GM12878 (cell line): Measurements from ENCODE around the gene SUSD1. TPM values are rescaled to one million over a fixed set of nuclear protein-coding genes. Genes with fewer than 3 reads are reported as not detected.

Experiments
- ASH2L ChIP-seq: fragments of 300-600, 200-600 bp; sonication (generic); IDR thresholded peaks from 2 replicates; pipeline ENCODE4 v1.6.1; 2017; ENCODE audit warnings: low read depth, mild to moderate bottlenecking, borderline replicate concordance
- CHD1 ChIP-seq: IDR thresholded peaks from 2 replicates; pipeline ENCODE4 v1.6.1; 2012; ENCODE audit warnings: low read depth, low read length, improper control_type of control experiment
- CHD2 ChIP-seq: IDR thresholded peaks from 2 replicates; pipeline ENCODE4 v1.6.1; 2011; ENCODE audit warnings: low read depth, low read length, improper control_type of control experiment, borderline replicate concordance
- CREB1 ChIP-seq: IDR thresholded peaks from 2 replicates; pipeline ENCODE4 v1.6.1; 2012; ENCODE audit warnings: low read depth, mild to moderate bottlenecking, inconsistent platforms
- DPF2 ChIP-seq: fragments of 450-650 bp; IDR thresholded peaks from 2 replicates; pipeline ENCODE4 v1.6.1; 2017; ENCODE audit warnings: mild to moderate bottlenecking
- EED ChIP-seq: sonication (generic); IDR thresholded peaks from 2 replicates; pipeline ENCODE4 v1.6.1; 2016; ENCODE audit warnings: antibody characterized with exemption, low read depth
- GATAD2B ChIP-seq: fragments of 450-650 bp; conservative IDR thresholded peaks from 2 replicates; pipeline ENCODE4 v1.6.1; 2017; ENCODE audit warnings: low read depth, mild to moderate bottlenecking, moderate library complexity
- HCFC1 ChIP-seq: fragments of 150-350 bp; IDR thresholded peaks from 2 replicates; pipeline ENCODE4 v1.6.1; 2014; ENCODE audit warnings: low read length
- MEF2A ChIP-seq: IDR thresholded peaks from 2 replicates; pipeline ENCODE4 v1.6.1; 2011; ENCODE audit warnings: low read depth, mild to moderate bottlenecking, low read length, moderate library complexity; ENCODE audit not compliant: insufficient read depth
- MXI1 ChIP-seq: fragments of 150-350 bp; IDR thresholded peaks from 2 replicates; pipeline ENCODE4 v1.6.1; 2011; ENCODE audit warnings: low read depth, mild to moderate bottlenecking, inconsistent platforms, low read length, improper control_type of control experiment
- MYC ChIP-seq: IDR thresholded peaks from 2 replicates; pipeline ENCODE4 v1.6.1; 2011; ENCODE audit warnings: mild to moderate bottlenecking, low read length, moderate library complexity, inconsistent platforms; ENCODE audit not compliant: insufficient read depth, insufficient replicate concordance, insufficient read length, severe bottlenecking
- POU2F2 ChIP-seq: IDR thresholded peaks from 3 replicates; pipeline ENCODE4 v1.6.1; 2011; ENCODE audit warnings: low read depth, mild to moderate bottlenecking, low read length, borderline replicate concordance
- SRF ChIP-seq, 2 experiments: IDR thresholded peaks; 2 replicates each; pipeline ENCODE4 v1.6.1; 2011; ENCODE audit warnings: low read depth in 2 of 2, low read length in 2 of 2, mild to moderate bottlenecking in 1 of 2, moderate library complexity in 1 of 2
- ZNF217 ChIP-seq: fragments of 450-650 bp; IDR thresholded peaks from 2 replicates; pipeline ENCODE4 v1.6.1; 2017; ENCODE audit warnings: antibody characterized with exemption, mild to moderate bottlenecking
- polyA plus RNA-seq, 11 experiments: library from polyadenylated mRNA; depleted of rRNA in 4 of 11; unstranded in 6 of 11; stranded (reverse) in 5 of 11; fragments of >200 nt; fragmentation: Nextera tagmentation in 4 of 11; fragmentation: Illumina TruSeq in 1 of 11; extraction: Ambion mirVana in 4 of 11; extraction: Trizol in 1 of 11; gene quantifications; 1 replicate in 1 of 11; 2 replicates in 10 of 11; pipeline versions ENCODE4 v1.2.1 to v1.2.3, GENCODE V29; 2011 to 2016; ENCODE audit warnings: inconsistent platforms in 2 of 11, missing spikeins in 2 of 11, low read depth in 1 of 11
- total RNA-seq, 4 experiments: library from RNA; depleted of rRNA in 3 of 4; stranded (reverse); fragments of >200 nt in 3 of 4; fragmentation: Illumina TruSeq in 1 of 4; extraction: Trizol in 1 of 4; gene quantifications; 2 replicates each; pipeline versions ENCODE4 v1.2.1 to v1.2.3, GENCODE V29; 2013 to 2021
- TF ChIP-seq, protein P1 (sequence below): fragments of 450-650 bp; IDR thresholded peaks from 2 replicates; pipeline ENCODE4 v1.6.1; 2016; ENCODE audit warnings: mild to moderate bottlenecking
- TF ChIP-seq, protein P2 (sequence below): fragments of 450-650 bp; conservative IDR thresholded peaks from 2 replicates; pipeline ENCODE4 v1.6.1; 2017; ENCODE audit warnings: mild to moderate bottlenecking, moderate library complexity
- TF ChIP-seq, protein P3 (sequence below): IDR thresholded peaks from 2 replicates; pipeline ENCODE4 v1.6.1; 2011; ENCODE audit warnings: borderline replicate concordance, low read depth, mild to moderate bottlenecking, moderate library complexity, low read length; ENCODE audit not compliant: insufficient read depth, poor library complexity, severe bottlenecking

SUSD1 gene
- total and polyA plus RNA-seq, 10 of the 15 experiments (the other 5 are each of a cell fraction or from before 2014, with no cell fraction given): 6.7 to 20.8 (median 13.2) TPM

DNA sequence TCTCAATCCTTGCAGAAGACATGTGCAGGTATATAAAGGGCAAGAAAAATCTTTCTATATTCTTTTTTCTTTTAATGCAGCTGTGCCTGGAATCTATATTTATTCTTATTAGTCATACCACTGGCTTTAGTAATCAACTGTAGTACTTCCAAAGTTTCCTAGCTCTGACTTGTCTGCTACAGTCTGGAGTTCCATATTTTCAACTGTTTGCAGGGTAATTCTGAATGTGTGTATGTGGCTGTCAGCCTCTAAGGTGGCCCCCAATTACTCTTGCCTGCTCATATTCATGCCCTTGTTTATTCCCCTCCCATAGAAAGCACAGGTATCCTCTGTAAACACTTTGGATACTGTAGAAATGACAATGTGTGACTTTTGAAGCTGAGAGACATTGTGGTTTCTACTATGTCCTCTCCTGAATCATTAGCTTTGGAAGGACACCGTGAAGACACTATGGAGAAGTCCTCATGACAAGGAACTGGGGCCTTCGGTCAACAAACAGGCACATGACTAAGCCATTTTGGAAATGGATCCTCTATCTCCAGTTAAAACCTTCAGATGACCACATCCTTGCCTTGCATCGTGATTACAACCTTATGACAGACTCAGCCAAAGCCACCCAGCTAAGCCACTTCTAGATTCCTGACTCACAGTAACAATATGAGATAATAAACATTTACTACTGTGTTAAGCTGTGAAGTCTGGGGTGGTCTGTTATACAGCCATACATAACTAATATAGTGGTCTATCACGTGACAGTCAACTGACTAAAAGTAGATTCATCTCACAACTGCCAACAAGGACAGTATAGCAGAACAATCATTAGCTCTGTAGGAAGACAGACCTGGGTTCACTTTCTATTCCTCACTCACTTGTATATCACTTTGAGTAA lies 49.5 kb upstream of the SUSD1 start (continued):
- TF ChIP-seq CHD1: no peak
- no peak for TF ChIP-seq MYC
- no peak for TF ChIP-seq HCFC1
- no peak for TF ChIP-seq CREB1
- no peak for TF ChIP-seq SRF (IDR thresholded peaks at IDR 0.05; ENCODE audit: low read depth in 2 of 2, low read length in 2 of 2)
- TF ChIP-seq, protein P1, sequence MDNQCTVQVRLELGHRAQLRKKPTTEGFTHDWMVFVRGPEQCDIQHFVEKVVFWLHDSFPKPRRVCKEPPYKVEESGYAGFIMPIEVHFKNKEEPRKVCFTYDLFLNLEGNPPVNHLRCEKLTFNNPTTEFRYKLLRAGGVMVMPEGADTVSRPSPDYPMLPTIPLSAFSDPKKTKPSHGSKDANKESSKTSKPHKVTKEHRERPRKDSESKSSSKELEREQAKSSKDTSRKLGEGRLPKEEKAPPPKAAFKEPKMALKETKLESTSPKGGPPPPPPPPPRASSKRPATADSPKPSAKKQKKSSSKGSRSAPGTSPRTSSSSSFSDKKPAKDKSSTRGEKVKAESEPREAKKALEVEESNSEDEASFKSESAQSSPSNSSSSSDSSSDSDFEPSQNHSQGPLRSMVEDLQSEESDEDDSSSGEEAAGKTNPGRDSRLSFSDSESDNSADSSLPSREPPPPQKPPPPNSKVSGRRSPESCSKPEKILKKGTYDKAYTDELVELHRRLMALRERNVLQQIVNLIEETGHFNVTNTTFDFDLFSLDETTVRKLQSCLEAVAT: no peak
- TF ChIP-seq ASH2L: no peak
- no peak for TF ChIP-seq DPF2
- TF ChIP-seq GATAD2B: no peak
- TF ChIP-seq POU2F2: no peak
- TF ChIP-seq ZNF217: no peak
- no peak for TF ChIP-seq MEF2A
- no peak for TF ChIP-seq EED
- TF ChIP-seq, protein P2, sequence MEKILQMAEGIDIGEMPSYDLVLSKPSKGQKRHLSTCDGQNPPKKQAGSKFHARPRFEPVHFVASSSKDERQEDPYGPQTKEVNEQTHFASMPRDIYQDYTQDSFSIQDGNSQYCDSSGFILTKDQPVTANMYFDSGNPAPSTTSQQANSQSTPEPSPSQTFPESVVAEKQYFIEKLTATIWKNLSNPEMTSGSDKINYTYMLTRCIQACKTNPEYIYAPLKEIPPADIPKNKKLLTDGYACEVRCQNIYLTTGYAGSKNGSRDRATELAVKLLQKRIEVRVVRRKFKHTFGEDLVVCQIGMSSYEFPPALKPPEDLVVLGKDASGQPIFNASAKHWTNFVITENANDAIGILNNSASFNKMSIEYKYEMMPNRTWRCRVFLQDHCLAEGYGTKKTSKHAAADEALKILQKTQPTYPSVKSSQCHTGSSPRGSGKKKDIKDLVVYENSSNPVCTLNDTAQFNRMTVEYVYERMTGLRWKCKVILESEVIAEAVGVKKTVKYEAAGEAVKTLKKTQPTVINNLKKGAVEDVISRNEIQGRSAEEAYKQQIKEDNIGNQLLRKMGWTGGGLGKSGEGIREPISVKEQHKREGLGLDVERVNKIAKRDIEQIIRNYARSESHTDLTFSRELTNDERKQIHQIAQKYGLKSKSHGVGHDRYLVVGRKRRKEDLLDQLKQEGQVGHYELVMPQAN: no peak
- no peak for TF ChIP-seq MXI1
- TF ChIP-seq, protein P3, sequence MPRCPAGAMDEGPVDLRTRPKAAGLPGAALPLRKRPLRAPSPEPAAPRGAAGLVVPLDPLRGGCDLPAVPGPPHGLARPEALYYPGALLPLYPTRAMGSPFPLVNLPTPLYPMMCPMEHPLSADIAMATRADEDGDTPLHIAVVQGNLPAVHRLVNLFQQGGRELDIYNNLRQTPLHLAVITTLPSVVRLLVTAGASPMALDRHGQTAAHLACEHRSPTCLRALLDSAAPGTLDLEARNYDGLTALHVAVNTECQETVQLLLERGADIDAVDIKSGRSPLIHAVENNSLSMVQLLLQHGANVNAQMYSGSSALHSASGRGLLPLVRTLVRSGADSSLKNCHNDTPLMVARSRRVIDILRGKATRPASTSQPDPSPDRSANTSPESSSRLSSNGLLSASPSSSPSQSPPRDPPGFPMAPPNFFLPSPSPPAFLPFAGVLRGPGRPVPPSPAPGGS: no peak
- no peak for TF ChIP-seq CHD2
